ENCODE measurements around the gene TEX36.

DNA sequence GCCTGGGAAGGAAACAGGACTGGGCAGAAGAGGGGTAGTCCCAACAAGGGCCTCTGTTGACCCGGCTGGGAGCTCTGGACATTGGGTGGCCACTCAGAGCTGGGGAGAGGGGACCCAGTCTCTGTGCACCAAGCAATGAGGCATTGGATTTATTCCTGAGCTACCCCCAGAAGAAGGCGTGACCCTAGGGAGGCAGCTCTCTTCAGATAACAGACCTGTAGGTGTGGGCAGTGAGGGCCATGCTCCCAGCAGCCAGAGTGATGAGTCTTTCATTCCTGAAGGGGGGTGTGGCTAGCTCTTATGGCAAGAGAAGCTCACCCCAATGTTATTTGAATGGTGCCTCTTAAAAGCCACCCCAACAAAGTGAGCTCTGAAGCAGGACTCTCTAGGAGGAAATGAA is 20.4 kb downstream of the TEX36 start:
- TF ChIP-seq EZH2 (IDR thresholded peaks at IDR 0.05) (no peak), POLR2AphosphoS5 (IDR thresholded peaks at IDR 0.05; ENCODE audit: borderline replicate concordance, low read depth, low read length) (no peak)

Measured in SK-N-MC (cell line).